Measurements from ENCODE around the gene SESN1.
A peak's percentile ranks its signal among the peaks of the same experiment; 100 is the strongest.

SESN1 gene

DNA sequence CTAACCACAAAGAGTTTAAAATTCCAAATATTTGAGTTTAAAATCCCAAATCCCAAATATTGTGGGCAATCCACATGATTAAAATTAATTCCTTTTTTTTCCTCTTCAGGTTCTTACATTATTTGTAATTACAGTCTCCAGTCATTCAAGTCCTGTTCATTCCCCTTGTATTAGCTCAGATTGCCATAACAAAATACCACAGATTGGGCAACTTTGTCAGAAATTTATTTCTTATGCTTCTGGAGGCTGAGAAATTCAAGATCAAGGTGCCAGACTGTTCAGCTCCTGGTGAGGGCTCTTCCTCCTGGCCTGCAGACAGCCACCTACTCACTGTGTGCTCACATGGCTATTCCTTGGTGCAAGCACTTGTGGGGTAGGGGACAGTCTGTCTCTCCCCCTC is 141.0 kb downstream of the SESN1 start:
- DNase-seq, result no peak

GRCh38 chr6:108952776-108953486 is 141.7 kb downstream of the SESN1 start:
- no peak for DNase-seq

DNA sequence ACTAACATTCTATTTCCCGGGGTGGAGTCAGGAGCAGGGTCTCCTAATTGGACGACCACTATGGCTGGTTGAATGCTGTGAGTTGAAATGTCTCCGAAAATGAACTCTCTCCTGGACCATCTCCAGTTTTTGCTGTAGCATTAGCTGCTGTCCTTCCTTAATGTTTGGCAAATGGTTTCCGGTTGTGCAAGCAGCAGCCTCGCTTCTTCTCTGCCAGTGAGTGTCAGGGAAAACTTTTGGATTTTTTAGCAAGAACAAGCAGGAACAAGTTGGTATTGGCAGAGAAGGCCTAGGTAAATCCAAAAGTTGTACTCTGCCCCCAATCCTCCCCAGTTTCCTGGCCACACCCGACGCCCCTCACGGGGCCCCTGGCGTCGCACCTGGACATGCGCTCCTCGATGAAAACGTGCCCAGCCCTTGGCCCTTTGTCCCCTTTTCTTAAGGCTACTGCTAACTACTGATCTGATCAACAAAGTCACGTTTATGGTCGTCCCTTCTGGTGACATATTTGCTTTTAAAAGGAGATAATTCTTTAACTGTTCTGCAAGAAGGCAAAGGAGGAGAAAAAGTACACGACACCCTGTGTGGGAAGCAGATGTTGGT is 143.2 kb downstream of the SESN1 start:
- DNase-seq, result no peak

GRCh38 chr6:108948181-108948661 is 146.4 kb downstream of the SESN1 start:
- peak; percentile 19 for DNase-seq

GRCh38 chr6:108947114-108947854 is 147.4 kb downstream of the SESN1 start:
- DNase-seq, result no peak

GRCh38 chr6:108946695-108947094 is 148.0 kb downstream of the SESN1 start:
- no peak for DNase-seq

- DNase-seq, result no peak
Observed at GRCh38 chr6:108945681-108946159, 148.9 kb downstream of the SESN1 start.

GRCh38 chr6:108944707-108945680 is 149.7 kb downstream of the SESN1 start:
- no peak for DNase-seq

DNA sequence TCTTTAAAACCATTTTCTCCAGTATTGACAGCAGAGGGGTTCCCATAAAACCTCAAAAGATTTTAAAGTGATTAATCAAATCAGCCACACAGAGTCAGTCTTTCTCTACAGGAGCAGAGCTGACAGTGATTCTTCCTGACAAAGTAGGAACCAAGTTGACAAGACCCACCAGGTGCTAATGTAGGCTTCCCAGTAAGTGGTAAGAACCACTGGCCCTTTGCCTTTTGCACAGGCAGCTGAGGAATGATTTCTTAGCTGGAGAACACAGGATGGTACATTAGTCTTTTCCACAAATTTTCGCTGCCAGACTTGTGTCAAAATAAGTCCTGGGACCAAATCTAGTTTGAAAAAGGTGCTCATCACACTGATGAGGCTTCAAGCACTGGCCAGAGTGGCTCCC is 150.6 kb downstream of the SESN1 start:
- DNase-seq, result no peak

GRCh38 chr6:108942556-108943492 is 151.8 kb downstream of the SESN1 start:
- DNase-seq, result peak; percentile 34

DNA sequence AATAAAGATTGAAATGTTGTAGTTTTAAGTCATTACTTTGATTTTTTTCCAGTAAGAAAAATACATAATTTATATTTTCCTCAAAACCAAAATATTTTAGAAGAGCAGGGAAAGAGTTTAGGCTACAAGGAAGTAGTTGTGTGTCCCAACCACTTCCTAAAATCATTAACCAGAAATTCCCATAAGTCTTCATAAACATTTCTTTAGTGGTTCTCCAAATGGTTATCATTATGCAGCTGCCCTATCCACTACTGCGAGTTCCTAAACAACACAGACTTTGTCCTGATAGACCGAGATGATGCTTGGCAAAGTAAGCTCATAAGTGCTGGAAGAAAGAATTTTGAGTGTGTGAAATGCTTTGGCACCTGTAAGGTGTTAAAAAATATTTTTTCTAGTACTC is 152.8 kb downstream of the SESN1 start:
- DNase-seq, result no peak

DNA sequence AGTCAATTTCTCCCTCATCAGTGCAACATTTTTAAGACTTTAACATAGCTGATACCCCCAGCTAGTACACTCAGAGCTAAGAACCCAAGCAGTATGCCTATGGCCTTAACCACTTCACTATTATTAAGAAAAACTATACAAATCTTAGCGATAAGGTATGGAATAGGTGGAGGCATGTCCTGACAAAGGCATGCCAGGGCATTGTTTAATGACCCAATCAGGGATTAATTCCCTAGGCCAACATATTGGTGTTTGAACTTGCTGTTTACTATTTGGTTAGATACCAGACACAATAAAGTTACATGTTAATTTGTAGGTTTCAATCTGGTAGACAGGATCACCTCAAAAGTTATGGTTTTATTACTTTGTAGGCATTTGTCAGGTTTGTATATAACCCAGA is 153.4 kb downstream of the SESN1 start:
- no peak for DNase-seq

DNA sequence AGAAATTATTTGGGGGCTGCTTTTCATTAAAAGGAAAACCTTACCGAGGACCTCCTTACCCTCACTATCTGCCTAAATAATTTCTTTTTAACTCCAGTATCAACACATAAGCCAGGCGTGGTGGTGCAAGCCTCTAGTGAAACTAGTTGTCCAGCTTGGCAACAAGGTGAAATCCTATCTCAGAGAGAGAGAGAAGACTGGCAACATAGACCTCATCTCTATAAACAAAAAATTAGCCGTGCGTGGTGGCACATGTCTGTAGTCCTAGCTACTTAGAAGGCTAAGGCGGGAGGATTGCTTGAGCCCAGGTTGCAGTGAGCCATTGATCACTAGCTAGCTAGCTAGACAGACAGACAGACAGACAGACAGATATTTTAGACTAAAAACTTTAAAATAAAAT is 153.9 kb downstream of the SESN1 start:
- no peak for DNase-seq

DNA sequence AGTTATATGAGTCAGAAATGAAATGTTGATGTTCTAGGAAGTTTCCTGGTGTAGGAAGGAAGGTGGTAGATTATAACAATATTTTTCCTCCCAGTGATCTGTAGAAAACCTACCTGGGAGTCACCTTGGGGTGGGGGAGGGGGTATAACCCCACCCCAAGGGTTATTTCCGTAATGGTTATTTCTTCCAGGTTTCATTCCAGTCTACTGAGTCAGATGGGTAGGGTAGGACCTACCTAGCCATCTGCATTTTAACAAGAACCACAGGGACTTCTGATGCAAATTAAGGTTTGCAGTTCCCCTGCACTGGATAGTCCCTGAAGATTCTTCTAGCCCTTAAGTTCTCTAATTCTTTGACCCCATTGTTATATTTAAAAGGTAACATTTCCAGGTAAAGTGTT is 157.5 kb downstream of the SESN1 start:
- no peak for DNase-seq
